PC-3 (cell line): ENCODE data around the gene KRTAP10-9. TPM values are rescaled to one million over a fixed set of nuclear protein-coding genes. Genes with fewer than 3 reads are reported as not detected.

ENCODE experiments used
- ATAC-seq: fragments of 200-7000 bp; cut with Tn5 transposase; 2 replicates; pipeline ENCODE4 v1.9.1; 2020; ENCODE audit warnings: mild to moderate bottlenecking, moderate library complexity
- BruUV-seq: library from RNA; stranded (reverse); fragments of 400-500 nt; replicated peaks from 2 replicates; lab custom pipeline; 2021; lab: Mats Ljungman, UMichigan
- CTCF ChIA-PET: fragments of 300-600 bp; sonication (Branson Sonifier 250); formaldehyde crosslinking; loops from one replicate; lab custom pipeline; 2022; ENCODE audit warnings: antibody characterized with exemption; lab: Charles Lee
- POLR2A ChIA-PET: fragments of 300-600 bp; sonication (Branson Sonifier 250); formaldehyde crosslinking; loops from one replicate; lab custom pipeline; 2022; ENCODE audit warnings: antibody characterized with exemption; ENCODE audit not compliant: unreplicated experiment; lab: Charles Lee
- DNase-seq: peaks from one replicate; pipeline ENCODE4 v3.0.0-alpha.2; 2015
- H2AFZ ChIP-seq: fragments of 300-600 bp; sonication (generic); 2 replicates; pipeline ENCODE4 v1.6.0; 2016; ENCODE audit warnings: antibody characterized with exemption, low read length
- H3F3A ChIP-seq: fragments of 300-600 bp; sonication (generic); one replicate; pipeline ENCODE4 v1.6.0; 2017; ENCODE audit warnings: antibody characterized with exemption, low read length, control low read depth, mild to moderate bottlenecking; ENCODE audit not compliant: unreplicated experiment
- H3K27ac ChIP-seq: fragments of 300-600 bp; sonication (generic); 2 replicates; pipeline ENCODE4 v1.5.1; 2016; ENCODE audit warnings: mild to moderate bottlenecking, low read length
- H3K27me3 ChIP-seq: fragments of 300-600 bp; sonication (generic); 2 replicates; pipeline ENCODE4 v1.6.1; 2016; ENCODE audit warnings: low read length, mixed read lengths
- H3K36me3 ChIP-seq: fragments of 300-600 bp; sonication (generic); 2 replicates; pipeline ENCODE4 v1.6.1; 2016; ENCODE audit warnings: low read depth, mixed run types, low read length, mixed read lengths
- H3K4me1 ChIP-seq: fragments of 300-600 bp; sonication (generic); 2 replicates; pipeline ENCODE4 v1.5.1; 2016; ENCODE audit warnings: low read length; ENCODE audit not compliant: insufficient read depth
- H3K4me2 ChIP-seq: fragments of 300-600 bp; sonication (generic); 2 replicates; pipeline ENCODE4 v1.6.0; 2016; ENCODE audit warnings: low read length
- H3K4me3 ChIP-seq: fragments of 300-600 bp; sonication (generic); 2 replicates; pipeline ENCODE4 v1.5.1; 2016; ENCODE audit warnings: mild to moderate bottlenecking, low read length, mixed read lengths
- H3K79me2 ChIP-seq: fragments of 300-600 bp; sonication (generic); 2 replicates; pipeline ENCODE4 v1.6.1; 2017; ENCODE audit warnings: low read length, mixed read lengths
- H3K9ac ChIP-seq: fragments of 300-600 bp; sonication (generic); 2 replicates; pipeline ENCODE4 v1.6.0; 2016; ENCODE audit warnings: mild to moderate bottlenecking, low read length
- H3K9me2 ChIP-seq: fragments of 300-600 bp; sonication (generic); replicated peaks from 2 replicates; pipeline ENCODE4 v1.6.1; 2016; ENCODE audit warnings: mixed run types, low read length, mixed read lengths
- H3K9me3 ChIP-seq: fragments of 300-600 bp; sonication (generic); 2 replicates; pipeline ENCODE4 v1.6.1; 2016; ENCODE audit warnings: low read length, mixed read lengths
- H4K20me1 ChIP-seq: fragments of 300-600 bp; sonication (generic); 2 replicates; pipeline ENCODE4 v1.6.1; 2016; ENCODE audit warnings: low read length, mixed read lengths
- CTCF ChIP-seq: fragments of 300-600 bp; sonication (generic); conservative IDR thresholded peaks from 2 replicates; pipeline ENCODE4 v1.5.1; 2017; ENCODE audit warnings: antibody characterized with exemption, low read depth, mild to moderate bottlenecking, low read length
- EZH2 ChIP-seq: fragments of 300-600 bp; sonication (generic); IDR thresholded peaks from one replicate; pipeline ENCODE4 v1.6.1; 2017; ENCODE audit warnings: antibody characterized with exemption, mild to moderate bottlenecking, low read length; ENCODE audit not compliant: unreplicated experiment
- EZH2phosphoT487 ChIP-seq: fragments of 300-600 bp; sonication (generic); IDR thresholded peaks from 2 replicates; pipeline ENCODE4 v1.6.1; 2018; ENCODE audit warnings: mild to moderate bottlenecking, antibody characterized with exemption, low read length, borderline replicate concordance
- intact Hi-C: fragments of 100-400 bp; cut with micrococcal nuclease; formaldehyde crosslinking; loops from 2 replicates; pipeline ENCODE4 v1.9.0; 2023
- total RNA-seq: library from RNA; depleted of rRNA; stranded (reverse); fragments of >200 nt; gene quantifications from 2 replicates; pipeline ENCODE4 v1.2.3, GENCODE V29; 2014

Gene KRTAP10-9
- total RNA-seq, 1 experiment from 2014 or later: not detected

- Histone ChIP-seq H3K9me2 (no peaks in the 10 kb centered on the region), H3K27ac (no peak overlapping the region), H3F3A (no peaks in the 10 kb centered on the region), H3K4me3 (no peak overlapping the region), H3K79me2 (no peaks in the 10 kb centered on the region), H3K9ac (no peak overlapping the region), H2AFZ (no peak overlapping the region), H3K36me3 (no peaks in the 10 kb centered on the region; the same call in 1 of the 2 replicates), H4K20me1 (no peaks in the 10 kb centered on the region), H3K9me3 (peaks cover 17% of the 10 kb centered on the region; the same call in 1 of the 2 replicates), H3K4me1 (peaks cover 11% of the 10 kb centered on the region; the same call in 1 of the 2 replicates), H3K4me2 (no peak overlapping the region), H3K27me3 (no peaks in the 10 kb centered on the region)
- DNase-seq: no peak
- intact Hi-C loops: no loop called here
- TF ChIP-seq CTCF (no peak), EZH2 (no peak), EZH2phosphoT487 (no peak)
- POLR2A ChIA-PET: no interaction called here
- BruUV-seq: no TSS peak
- ATAC-seq: no peak
- CTCF ChIA-PET: no interaction called here
Observed at GRCh38 chr21:44670642-44671432, 43.9 kb downstream of the KRTAP10-9 start.

GRCh38 chr21:44671911-44672310, 45.0 kb downstream of the KRTAP10-9 start:
- POLR2A ChIA-PET: no interaction called here
- BruUV-seq: no TSS peak

More at GRCh38 chr21:44671911-44672310, 45.0 kb downstream of the KRTAP10-9 start:
- Histone ChIP-seq H4K20me1 (no peaks in the 10 kb centered on the region), H2AFZ (no peak overlapping the region), H3F3A (no peaks in the 10 kb centered on the region), H3K4me3 (no peak overlapping the region), H3K27me3 (no peaks in the 10 kb centered on the region), H3K36me3 (no peaks in the 10 kb centered on the region; the same call in 1 of the 2 replicates), H3K9me3 (peaks cover 17% of the 10 kb centered on the region; the same call in 1 of the 2 replicates), H3K79me2 (no peaks in the 10 kb centered on the region), H3K4me2 (no peak overlapping the region), H3K4me1 (peaks cover 4% of the 10 kb centered on the region; the same call in 1 of the 2 replicates), H3K9ac (no peak overlapping the region), H3K9me2 (no peaks in the 10 kb centered on the region), H3K27ac (no peak overlapping the region)
- TF ChIP-seq CTCF: no peak
- no peak for TF ChIP-seq EZH2phosphoT487
- TF ChIP-seq EZH2: no peak
- CTCF ChIA-PET: no interaction called here
- ATAC-seq (no peak), DNase-seq (no peak)
- intact Hi-C loops: no loop called here
